Neutrophil (primary cell): ENCODE data around the gene IZUMO1.

Source experiments
- H3K27ac ChIP-seq: fragments of 200-600 bp; sonication (generic); 2 replicates; pipeline ENCODE4 v1.5.1; 2016; ENCODE audit warnings: mild to moderate bottlenecking, moderate library complexity
- H3K27me3 ChIP-seq: fragments of 200-600 bp; sonication (generic); 2 replicates; pipeline ENCODE4 v1.6.0; 2016; ENCODE audit warnings: mild to moderate bottlenecking
- H3K36me3 ChIP-seq: fragments of 200-600 bp; sonication (generic); 2 replicates; pipeline ENCODE4 v1.5.1; 2017
- H3K4me1 ChIP-seq, 2 experiments: fragments of 200-600 bp in 1 of 2; sonication (generic) in 1 of 2; 1 replicate in 1 of 2; 2 replicates in 1 of 2; pipeline versions ENCODE4 v1.5.1 to v1.6.1; 2013 to 2016; ENCODE audit warnings: low read depth in 1 of 2, low read length in 1 of 2, mild to moderate bottlenecking in 1 of 2, moderate library complexity in 1 of 2; ENCODE audit not compliant: control insufficient read depth in 1 of 2, insufficient read depth in 1 of 2
- H3K4me3 ChIP-seq, 2 experiments: fragments of 200-600 bp in 1 of 2; sonication (generic) in 1 of 2; 1 replicate in 1 of 2; 2 replicates in 1 of 2; pipeline ENCODE4 v1.5.1; 2013 to 2016; ENCODE audit warnings: low read depth in 1 of 2, low read length in 1 of 2, mild to moderate bottlenecking in 1 of 2, moderate library complexity in 1 of 2
- H3K9me3 ChIP-seq: fragments of 200-600 bp; sonication (generic); 2 replicates; pipeline ENCODE4 v1.5.1; 2016
- CTCF ChIP-seq: fragments of 200-600 bp; sonication (generic); IDR thresholded peaks from 2 replicates; pipeline ENCODE4 v1.5.1; 2016; ENCODE audit warnings: antibody characterized with exemption

The IZUMO1 gene

GRCh38 chr19:48784527-48784926, 37.8 kb upstream of the IZUMO1 start:
- Histone ChIP-seq H3K9me3 (no peaks in the 10 kb centered on the region), H3K27me3 (peaks cover 17% of the 10 kb centered on the region), H3K4me1 (no peaks in the 10 kb centered on the region), H3K36me3 (no peaks in the 10 kb centered on the region), H3K4me3 (no peak overlapping the region), H3K27ac (no peak overlapping the region)
- no peak for TF ChIP-seq CTCF

DNA sequence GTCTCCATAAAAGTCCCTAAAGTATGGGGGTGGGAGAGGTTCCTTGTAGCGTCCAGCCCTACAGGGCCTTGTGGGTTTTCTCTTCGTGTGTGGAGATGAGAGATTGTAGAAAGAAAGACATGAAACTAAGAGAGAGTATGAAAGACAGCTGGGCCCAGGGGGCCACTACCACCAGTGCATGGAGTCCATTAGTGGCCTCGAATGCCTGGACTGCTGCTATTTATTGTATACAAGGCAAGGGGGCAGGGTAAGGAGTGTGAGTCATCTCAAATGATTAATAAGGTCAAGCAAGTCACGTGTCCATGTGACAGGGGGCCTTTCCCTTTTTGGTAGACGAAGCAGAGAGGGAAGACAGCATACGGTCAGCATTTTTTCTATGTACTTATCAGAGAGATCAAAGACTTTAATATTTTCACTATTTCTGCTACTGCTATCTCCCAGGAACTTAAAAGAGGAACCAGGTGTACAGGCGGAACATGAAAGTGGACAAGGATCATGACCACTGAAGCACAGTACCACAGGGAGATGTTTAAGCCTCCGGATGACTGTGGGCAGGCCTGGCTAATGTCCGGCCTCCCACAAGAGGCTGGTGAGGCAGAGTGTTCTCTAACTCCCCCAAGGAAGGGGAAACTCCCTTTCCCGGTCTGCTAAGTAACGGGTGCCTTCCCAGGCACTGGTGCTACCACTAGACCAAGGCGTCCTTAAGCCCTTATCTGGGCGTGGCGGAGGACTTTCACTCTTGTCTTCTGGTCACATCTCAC, 34.1 kb upstream of the IZUMO1 start:
- H3K9me3 ChIP-seq: no peaks in the 10 kb centered on the region
- no peaks in the 10 kb centered on the region for H3K36me3 ChIP-seq
- peaks cover 17% of the 10 kb centered on the region for H3K27me3 ChIP-seq
- H3K4me3 ChIP-seq: no peak overlapping the region
- no peak for TF ChIP-seq CTCF
- no peak overlapping the region for H3K27ac ChIP-seq
- no peaks in the 10 kb centered on the region for H3K4me1 ChIP-seq

DNA sequence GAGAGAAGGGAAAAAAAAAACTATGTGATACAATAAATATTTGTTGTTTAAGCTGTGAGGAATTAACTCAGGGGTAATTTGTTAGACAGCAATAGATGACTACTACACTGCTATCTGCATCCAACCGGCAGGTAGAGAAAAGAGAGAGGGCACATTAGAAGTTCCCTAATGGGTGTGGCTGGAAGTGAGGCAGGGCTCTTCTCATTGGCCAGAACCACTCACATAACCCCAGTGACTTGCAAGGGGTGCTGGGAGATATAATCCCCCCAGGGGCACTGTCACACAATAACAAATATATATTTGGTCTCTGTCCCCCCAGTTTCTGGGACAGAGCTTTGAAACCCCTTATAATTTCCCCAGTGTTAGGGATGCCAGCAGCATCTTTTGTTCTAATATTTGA, 32.9 kb upstream of the IZUMO1 start:
- H3K27me3 ChIP-seq: peaks cover 14% of the 10 kb centered on the region
- H3K4me1 ChIP-seq: no peaks in the 10 kb centered on the region
- no peak overlapping the region for H3K27ac ChIP-seq
- H3K9me3 ChIP-seq: no peaks in the 10 kb centered on the region
- H3K36me3 ChIP-seq: no peaks in the 10 kb centered on the region
- H3K4me3 ChIP-seq: no peak overlapping the region
- TF ChIP-seq CTCF: no peak

DNA sequence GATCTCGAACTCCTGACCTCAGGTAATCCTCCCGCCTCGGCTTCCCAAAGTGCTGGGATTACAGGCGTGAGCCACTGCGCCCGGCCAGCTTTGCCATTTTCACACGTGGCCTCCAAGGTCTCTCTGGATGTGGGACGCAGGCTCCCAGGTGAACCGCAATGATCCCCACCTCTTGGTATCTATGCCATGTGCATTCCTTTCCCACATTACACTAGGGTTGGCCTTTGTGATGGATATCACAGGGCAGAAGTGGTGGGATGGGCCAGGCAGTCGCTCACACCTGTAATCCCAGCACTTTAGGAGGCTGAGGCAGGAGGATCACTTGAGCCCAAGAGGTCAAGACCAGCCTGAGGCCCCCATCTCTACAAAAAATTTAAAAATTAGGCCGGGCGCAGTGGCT, 31.0 kb upstream of the IZUMO1 start:
- no peak for TF ChIP-seq CTCF
- no peaks in the 10 kb centered on the region for H3K4me1 ChIP-seq
- no peaks in the 10 kb centered on the region for H3K36me3 ChIP-seq
- H3K9me3 ChIP-seq: no peaks in the 10 kb centered on the region
- H3K4me3 ChIP-seq: no peak overlapping the region
- H3K27me3 ChIP-seq: peaks cover 10% of the 10 kb centered on the region
- no peak overlapping the region for H3K27ac ChIP-seq

- no peaks in the 10 kb centered on the region for H3K36me3 ChIP-seq
- no peaks in the 10 kb centered on the region for H3K4me1 ChIP-seq
- H3K4me3 ChIP-seq: no peak overlapping the region
- peaks cover 6% of the 10 kb centered on the region for H3K27me3 ChIP-seq
- no peak for TF ChIP-seq CTCF
- H3K27ac ChIP-seq: no peak overlapping the region
- H3K9me3 ChIP-seq: no peaks in the 10 kb centered on the region
These were observed 30.4 kb upstream of the IZUMO1 start for GRCh38 chr19:48777139-48777538.
